GM21723 (cell line): ENCODE measurements around the gene C19orf12.
"Not testable (repeated sequence)": the region's sequence is repeated elsewhere in the genome, so short reads cannot be mapped to it uniquely, and the experiment has no call there.

Experiments
- ATAC-seq: cut with Tn5 transposase; IDR thresholded peaks from one replicate; pipeline ENCODE4 v1.9.1; 2021; ENCODE audit warnings: mild to moderate bottlenecking, moderate library complexity; ENCODE audit not compliant: unreplicated experiment

C19orf12 gene

DNA sequence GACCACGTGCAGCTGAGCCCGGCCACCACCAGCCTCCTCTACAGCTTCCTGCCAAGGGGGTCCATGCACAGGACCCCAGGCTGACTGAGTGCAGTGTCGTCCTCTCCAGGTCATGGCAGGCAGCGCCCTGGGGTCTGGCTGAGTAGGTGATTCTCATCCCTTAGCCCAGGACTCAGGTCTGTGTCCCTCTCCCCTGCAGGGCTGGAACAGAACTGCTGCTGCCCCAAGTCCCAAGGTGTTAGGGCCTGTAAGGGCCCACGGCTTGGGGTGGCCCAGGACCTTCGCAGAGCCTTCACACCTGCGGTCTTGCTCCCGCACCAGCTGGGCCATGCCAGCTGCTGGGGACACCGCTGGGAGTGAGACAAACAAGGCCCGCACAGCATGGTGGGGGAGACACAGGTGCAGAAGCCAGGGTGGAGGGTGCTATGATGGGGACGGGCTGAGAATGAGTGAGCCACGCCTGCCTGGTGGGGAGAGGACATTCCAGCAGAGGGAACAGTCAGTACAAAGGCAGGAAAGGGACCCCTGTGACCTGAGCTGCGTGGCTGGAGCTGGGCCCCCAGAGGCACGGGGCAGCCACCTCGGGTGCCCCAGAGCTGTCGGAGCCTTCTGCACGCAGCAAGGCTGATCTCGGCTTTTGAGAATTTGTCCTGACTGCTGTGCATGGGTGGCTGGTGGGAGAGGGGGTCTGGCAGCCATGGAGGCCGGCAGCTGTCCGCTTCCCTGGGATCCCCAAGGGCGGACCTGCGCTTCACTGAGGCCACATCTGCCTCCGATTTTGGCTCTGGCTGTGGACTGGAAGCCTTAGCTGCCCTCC, 37.9 kb downstream of the C19orf12 start:
- ATAC-seq, result no peak

DNA sequence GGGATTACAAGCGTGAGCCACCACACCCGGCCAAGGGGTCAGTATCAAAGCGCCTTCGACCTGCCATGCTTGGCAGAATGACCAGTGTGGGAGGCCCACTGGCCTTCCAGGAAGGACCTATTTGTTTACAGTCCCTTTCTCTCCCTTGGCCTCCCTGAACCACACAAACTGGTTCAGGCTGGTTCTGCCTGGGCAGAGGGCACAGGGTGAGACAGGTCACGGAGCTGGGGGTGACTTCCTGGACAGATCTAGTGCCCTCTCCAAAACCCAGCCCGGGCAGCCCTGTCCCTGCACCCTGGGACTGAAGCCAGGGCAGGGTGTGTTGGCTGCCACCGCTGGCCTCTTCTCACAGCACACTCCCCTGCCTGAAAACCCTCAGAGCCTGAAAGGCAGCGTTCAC, 38.5 kb downstream of the C19orf12 start:
- ATAC-seq, result no peak

DNA sequence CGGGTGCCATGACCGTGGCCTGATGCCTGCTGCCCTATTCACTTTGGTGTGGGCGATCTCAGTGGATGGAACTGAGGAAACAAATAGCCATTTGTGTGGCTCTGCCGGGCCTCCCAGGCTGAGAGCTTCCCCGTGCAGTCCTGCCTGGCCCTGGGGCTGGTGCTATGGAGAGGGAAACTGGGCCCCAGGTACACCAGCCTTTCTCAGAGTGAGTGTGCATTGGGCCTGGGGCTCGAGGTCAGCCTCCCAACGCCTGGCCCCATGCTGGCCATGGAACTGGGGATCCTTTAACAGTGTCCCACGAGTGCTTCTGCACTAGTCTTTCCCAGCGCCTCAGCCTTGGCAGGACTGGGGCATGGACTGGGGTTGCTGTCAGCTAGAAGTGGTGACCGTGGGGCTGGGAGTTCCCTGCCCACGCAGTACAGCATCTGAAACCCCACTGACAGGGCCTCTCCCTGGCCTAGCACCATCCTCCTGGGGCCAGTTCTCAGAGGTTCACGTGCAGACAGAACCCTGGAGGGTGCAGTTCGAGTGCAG, 39.3 kb downstream of the C19orf12 start:
- ATAC-seq, result no peak

DNA sequence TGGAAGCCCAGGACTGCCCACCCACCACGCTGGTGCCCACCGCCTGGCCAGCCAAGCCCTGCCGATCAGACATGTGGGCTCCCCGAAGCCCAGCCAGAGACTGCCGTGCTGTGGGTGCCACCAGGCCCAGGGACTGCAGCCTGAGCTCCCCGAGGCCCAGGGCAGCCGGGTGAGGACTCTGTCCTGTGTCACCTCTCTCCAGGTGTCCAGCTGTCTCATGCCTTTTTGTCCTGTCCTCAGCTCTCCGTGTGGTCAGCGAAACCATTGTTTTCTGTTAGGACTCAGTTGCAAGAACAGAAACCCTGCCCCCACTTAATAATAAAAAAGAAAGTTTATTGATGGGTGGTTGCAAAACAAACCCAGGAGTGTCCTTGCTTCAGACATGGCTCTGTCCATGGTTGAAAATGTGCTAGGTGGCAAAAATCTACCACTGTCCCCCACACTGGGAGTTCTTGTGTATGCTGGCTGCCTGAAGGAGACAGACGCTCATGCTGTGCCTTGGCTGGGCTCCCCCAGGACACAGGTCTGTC, 39.9 kb downstream of the C19orf12 start:
- ATAC-seq, result no peak

DNA sequence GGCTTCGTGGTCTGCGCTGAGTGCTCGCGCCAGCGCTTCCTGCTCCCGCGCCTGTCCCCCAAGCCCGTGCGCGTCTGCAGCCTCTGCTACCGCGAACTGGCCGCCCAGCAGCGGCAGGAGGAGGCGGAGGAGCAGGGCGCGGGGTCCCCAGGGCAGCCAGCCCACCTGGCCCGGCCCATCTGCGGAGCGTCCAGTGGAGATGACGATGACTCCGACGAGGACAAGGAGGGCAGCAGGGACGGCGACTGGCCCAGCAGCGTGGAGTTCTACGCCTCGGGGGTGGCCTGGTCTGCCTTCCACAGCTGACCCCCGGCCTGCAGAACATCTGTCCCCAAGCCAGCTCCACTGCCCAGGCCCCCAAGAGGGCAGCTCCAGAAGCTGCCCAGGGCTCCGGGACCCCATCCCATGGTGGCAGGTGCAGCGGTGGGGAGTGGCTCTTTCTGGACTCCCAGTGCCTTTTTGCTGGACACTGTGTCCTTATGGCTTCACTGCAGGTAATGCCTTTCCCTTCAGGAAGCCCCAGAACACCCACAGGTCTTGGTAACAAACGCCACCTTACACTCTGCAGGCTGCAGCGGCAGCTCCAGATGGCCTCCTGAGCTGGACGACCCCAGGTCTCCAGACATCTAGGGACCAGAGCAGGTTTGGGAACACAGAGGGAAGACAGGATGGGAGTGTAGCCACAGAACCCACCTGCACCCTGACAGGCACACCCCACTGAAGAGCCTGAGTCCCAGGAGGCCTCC, 40.5 kb downstream of the C19orf12 start:
- no peak for ATAC-seq

DNA sequence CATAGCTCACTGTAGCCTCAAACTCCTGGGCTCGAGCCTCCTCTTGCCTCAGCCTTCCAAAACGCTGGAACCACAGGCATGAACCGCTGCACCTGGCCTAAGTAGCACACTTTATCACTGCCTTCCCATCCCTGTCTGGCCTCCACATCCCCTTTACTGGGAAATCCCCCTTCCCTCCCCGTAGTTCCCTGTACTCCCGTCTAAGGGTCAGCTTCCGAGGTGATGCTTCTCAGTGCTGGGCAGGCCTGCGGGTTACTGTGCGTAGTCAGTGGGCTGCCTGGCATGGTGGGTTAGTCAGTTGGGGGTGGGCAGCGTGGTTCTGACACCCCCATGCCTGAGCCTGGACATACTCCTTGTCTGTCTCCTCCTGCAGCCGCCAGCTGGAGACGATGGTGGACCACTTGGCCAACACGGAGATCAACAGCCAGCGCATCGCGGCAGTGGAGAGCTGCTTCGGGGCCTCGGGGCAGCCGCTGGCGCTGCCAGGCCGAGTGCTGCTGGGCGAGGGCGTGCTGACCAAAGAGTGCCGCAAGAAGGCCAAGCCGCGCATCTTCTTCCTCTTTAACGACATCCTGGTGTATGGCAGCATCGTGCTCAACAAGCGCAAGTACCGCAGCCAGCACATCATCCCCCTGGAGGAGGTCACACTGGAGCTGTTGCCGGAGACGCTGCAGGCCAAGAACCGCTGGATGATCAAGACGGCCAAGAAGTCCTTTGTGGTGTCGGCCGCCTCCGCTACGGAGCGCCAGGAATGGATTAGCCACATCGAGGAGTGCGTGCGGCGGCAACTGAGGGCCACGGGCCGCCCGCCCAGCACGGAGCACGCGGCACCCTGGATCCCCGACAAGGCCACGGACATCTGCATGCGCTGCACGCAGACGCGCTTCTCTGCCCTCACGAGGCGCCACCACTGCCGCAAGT, 41.4 kb downstream of the C19orf12 start:
- no peak for ATAC-seq

DNA sequence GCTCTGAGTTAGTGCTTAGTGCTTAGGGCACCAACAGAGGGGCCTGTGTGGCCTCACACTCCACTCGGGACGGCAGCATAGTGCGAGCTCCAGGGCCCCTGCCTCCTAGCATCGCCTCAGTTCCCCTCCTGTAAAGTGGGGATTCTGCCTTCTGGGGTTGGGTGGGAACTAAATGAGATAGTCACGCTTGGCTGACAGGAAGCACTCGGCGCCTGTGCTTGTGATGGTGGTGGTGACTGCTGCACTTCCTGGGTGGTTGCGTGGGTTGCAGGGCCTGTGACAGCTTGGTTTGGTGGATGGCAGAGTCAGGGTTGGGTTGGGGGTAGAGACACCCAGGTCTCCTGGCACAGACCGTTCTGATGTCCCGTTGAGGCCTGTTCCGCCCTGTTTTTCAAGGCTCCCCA, 42.1 kb downstream of the C19orf12 start:
- ATAC-seq, result no peak

DNA sequence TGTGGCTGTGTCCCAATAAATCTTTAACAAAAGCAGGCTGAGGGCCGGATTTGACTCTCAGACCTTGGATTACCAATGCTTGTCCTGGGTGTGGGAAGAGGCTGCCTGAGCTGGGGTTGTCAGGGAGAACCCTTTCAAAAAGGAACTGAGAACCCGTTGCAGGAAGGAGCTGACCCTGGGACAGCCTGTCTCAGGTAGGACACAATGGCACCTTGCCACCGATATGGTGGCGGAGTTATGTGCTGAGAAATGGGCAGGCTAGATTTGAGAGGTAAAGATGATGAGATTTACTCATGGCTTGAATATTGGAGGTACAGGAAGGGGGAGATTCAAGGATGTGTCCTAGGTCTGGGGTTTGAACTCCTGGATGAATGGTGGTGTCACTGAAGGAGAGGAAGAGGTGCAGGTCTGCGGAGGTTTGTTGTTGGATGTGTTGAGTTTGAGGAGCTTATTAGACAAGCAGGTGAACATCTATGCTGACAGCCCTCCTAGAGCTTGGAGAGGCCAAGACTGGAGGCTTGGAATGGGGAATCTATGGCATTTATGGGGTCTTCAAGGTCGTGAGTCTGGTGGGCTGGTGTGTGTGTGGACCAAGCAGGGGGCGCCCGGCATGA, 42.6 kb downstream of the C19orf12 start:
- no peak for ATAC-seq

DNA sequence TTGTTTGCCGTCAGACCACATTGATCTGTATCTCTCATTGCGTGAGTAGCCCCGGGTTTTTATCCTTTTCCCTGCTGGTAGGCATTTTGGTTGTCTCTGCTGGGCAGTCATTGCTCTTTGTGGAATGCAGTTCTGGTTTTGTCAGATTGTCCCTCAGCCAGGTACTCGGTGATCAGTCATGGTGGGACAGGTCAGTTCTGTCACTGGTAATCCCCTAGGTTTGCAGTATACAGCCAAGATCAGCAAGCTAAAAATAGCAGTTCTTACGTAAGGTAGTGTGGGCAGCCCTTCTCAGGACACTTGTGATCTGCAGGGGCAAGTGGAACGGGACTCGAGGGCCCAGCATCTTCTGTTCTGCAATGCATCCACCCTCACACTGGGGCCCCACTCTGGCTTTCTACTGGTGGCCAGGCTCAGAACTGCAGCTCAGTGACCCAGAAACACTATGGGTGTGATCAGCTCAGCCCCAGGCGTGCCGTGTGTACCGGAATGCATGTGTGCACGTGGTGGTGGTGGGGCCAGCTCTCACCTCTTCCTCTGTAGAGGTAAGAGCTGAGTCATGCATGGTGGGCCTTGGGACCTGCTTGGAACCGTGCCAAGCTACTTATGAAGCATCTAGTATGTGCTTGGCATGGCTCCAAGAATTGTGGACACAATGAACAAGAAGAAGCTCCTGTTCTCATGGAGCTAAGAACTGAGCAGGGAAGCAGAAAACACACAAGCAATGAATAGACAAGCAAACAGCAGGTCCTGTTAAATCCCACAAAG, 43.5 kb downstream of the C19orf12 start:
- ATAC-seq, result peak; percentile 58

DNA sequence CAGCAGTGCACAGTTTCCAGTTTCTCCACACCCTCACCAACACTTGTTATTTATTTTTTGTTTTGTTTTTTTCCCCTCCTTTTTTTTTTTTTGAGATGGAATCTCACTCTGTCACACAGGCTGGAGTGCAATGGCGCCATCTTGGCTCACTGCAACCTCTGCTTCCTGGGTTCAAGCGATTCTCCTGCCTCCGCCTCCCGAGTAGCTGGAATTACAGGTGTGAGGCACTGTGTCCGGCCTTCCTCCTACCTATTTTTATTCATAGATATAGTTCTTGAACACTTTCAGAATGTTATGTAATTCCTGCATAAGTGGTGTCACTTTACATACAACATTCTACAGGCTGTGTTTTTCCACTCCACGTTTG, 44.1 kb downstream of the C19orf12 start:
- not testable (repeated sequence) for ATAC-seq

DNA sequence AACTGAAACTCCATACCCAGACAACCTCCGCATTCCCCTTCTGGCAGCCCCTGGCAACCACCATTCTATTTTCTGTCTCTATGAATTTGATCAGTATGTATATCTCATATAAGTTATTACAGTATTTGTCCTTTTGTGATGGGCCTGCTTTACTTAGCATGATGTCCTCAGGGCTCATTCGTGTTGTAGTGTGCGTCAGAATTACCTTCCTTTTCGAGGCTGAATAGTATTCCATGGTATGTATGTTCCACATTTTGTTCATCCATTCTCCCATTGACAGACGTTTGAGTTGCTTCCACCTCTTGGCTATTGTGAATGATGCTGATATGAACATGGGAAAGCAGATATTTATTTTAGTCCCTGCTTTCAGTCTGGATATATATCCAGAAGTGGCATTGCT, 44.8 kb downstream of the C19orf12 start:
- no peak for ATAC-seq

DNA sequence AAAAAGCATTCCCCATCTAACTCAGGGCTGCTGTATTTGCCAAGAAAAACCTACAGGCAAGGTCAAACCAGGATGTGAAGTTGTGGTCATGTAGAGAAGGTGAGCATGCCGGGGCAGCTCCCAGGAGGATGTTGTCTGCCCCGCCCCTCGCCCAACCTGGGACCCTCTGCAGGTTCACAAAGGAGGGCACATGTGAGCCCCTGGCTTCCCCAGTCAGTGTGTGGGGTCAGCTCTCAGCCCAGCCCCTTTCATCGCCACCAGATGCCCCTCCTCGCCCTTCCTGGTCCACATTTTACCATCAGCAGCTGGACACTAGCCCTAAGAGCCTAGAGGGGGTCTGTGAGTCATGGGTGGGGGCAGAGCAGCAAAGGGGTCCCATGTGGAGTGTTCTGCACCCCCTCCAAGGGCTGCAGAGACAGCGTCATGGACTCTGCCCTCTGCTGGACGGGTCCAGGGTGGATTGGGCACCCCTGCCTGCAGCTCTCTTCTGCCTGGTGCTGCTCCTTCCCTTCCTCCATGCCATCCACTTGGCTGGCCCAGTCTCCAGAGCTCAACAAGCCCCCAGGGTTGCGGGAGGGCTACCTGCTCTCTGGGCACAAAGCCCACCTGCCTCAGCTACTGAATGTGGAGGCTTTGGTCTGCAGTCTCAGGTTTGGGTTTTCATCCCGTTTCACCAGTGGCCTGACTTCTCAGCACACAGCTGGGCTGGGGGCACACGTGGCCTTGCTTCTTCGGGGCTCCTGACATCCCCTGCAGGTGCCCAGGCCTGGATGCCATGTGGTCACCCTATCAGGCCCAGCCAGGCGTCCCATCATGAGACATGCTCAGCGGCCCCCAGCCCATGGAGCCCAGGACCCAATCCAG, 46.1 kb downstream of the C19orf12 start:
- no peak for ATAC-seq

DNA sequence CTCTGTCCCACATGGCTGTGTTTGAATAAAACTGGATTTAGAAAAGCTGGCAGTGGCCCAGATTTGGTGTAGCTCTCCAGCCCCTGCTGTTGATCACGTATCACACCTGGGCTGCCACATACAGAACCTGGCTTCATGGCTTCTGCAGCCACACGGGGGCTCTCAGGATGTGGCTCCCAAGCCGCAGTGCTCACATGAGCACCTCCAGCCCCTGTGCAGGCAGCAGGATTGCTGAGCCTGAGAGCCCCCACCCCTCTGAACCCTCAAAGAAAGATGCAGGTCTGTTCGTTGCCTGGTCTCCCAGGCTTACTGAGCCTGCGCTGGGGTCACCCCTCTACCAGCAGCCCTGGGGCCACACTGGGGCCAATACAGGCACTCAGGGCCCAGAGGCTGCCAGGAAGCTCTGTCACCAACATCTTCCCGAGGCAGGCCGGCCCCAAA, 47.1 kb downstream of the C19orf12 start:
- no peak for ATAC-seq

DNA sequence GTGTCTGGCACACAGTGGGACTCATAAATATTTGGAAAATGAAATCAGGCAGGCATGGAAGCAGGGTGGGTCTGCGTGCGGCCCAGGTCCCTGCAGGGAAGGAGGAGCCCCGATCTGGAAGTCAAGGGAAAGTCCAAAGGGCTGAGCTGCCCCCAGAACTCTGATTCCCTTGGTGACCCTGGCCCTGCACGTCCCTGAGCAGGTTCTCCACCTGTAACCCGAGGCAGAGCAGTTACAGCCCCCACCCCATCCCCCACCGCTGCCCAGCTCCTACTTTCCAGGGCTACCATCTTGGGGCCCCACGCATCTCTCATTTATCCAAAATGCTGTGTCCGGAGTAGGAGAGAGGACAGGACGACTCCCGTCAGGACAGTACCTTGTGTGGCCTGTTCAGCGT, 47.7 kb downstream of the C19orf12 start:
- no peak for ATAC-seq

DNA sequence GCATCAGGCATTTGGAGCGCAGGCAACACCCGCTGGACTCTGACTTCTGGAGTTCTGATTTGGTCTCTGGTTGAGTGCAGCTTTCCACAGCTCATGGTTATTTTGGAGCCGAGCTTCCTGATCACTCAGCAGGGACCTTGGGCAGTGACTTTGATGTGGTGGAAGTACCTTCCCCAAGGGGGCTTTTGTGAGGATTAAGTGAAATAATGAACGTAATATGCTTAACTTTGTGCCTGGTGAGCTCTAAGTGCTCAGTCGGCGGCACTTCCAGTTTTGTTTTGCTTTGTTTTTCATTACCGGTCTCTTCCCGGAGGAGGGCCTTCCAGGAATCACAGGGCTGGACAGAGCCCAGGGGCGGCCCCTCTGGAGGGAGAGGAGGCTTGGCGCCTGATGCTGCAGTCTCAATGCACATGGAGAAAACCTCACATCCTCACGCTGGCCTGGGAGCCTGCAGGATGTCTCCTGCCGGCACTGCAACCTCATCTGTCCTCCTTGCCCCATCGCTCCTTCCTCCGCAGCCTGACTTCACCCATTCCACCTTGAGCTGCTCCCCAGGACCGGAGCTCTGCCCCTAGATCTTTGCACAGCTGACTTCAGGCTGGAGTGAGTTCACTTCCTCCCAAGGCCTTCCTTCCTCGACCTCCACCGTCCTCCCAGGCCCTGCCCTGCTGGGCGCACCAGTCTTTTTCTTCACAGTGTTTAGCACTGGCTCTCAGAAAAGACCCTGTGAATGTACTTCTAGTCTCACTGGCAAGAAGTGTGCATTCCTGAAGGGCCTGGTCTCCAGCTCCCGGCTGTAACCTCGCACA, 48.3 kb downstream of the C19orf12 start:
- ATAC-seq, result no peak

DNA sequence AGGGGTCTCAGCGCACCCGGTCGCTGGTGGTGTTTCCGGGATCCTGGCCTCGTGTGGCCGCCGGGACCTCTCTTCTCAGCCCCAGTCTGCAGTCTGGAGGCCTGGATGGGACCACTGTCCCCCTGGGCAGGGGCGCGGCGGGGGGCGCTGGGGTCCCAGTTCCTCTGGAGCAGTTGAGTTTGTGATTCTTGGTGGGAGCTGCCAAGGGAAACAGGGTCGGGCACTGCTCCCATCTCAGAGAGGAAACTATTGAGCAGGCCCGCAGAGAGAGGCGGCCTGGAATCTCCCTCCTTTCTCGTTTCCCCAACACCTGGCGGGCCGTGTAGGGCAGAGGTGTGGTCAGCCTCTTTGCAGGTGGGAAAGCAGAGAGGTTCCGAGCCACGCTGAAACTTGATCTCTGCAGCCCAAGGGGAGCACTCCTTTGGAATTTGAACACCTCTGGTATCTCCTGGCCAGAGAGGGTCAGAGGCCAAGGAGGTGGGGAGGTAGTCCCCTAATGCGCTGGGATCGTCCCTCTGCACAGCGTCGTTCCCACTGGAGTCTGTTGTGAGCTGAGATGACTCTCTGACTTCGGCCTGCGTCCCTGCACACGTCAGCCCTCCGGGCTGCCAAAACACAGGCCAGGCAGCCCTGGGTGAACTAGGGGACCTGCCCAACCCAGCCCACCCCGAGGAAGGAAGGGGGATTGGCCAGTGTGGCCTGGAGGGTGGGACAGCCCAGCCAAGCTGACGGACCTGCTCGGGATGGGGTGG, 49.1 kb downstream of the C19orf12 start:
- no peak for ATAC-seq

DNA sequence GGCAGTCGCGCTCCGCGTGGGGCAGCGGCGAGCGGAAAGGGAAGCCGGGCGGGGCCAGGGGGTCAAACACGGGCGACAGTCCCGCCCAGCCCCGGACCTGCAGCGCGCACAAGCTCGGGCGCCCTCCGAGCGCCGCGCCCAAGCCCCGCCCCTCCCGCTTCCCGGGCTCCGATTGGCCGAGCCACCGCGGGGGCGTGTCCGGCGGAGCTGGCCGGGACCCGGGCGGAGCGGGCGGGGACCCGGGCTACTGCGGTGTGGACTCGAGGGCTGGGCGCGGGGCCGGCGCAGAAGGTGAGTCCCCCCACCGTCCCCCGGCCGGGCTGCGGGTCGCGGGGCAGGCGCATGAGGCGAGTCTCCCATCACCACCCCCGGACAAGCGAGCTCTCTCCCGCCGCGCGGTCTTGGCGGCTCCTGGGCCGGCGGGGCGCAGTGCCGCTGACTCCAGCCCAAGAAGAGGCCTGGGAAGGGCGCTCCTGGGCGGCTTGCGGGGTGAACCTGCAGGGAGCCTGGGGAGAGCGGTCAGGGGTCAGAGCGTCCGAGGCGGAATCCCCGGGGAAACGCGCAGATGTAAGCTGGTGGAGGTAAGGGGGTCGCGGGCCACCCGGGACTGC, 49.7 kb downstream of the C19orf12 start, which contains the start of gene PLEKHF1:
Gene PLEKHF1 (plus strand): TSS at position 247 of the 611 bp plus-strand sequence. CDS start 8,379 bp downstream, outside the sequence.
- ATAC-seq, result peak; percentile 79
